HG03064 (cell line): ENCODE data around the gene GOLGA6D.
"Not testable (repeated sequence)": the region's sequence is repeated elsewhere in the genome, so short reads cannot be mapped to it uniquely, and the experiment has no call there.

Experiments
- ATAC-seq: cut with Tn5 transposase; IDR thresholded peaks from one replicate; pipeline ENCODE4 v1.9.1; 2021; ENCODE audit warnings: low read depth; ENCODE audit not compliant: unreplicated experiment

The GOLGA6D gene

GRCh38 chr15:75278497-75278896 lies 4.1 kb upstream of the GOLGA6D start:
- not testable (repeated sequence) for ATAC-seq

- ATAC-seq = not testable (repeated sequence)
These were observed 1.5 kb downstream of the GOLGA6D start for GRCh38 chr15:75284152-75284551.

GRCh38 chr15:75293660-75294059 lies 11.0 kb downstream of the GOLGA6D start:
- ATAC-seq = not testable (repeated sequence)

- not testable (repeated sequence) for ATAC-seq
These were observed 16.1 kb downstream of the GOLGA6D start for GRCh38 chr15:75298541-75299310.

- not testable (repeated sequence) for ATAC-seq
These were observed 16.7 kb downstream of the GOLGA6D start for GRCh38 chr15:75299311-75299688.

- ATAC-seq = not testable (repeated sequence)
These were observed 17.4 kb downstream of the GOLGA6D start for GRCh38 chr15:75300026-75300425.

- ATAC-seq = no peak
These were observed 19.7 kb downstream of the GOLGA6D start for GRCh38 chr15:75302318-75302717.

GRCh38 chr15:75302753-75303152 lies 20.1 kb downstream of the GOLGA6D start:
- not testable (repeated sequence) for ATAC-seq

GRCh38 chr15:75306188-75306587 lies 23.6 kb downstream of the GOLGA6D start:
- ATAC-seq = no peak

GRCh38 chr15:75307778-75308390 lies 25.2 kb downstream of the GOLGA6D start:
- no peak for ATAC-seq

- no peak for ATAC-seq
These were observed 27.1 kb downstream of the GOLGA6D start for GRCh38 chr15:75309711-75310110.

- not testable (repeated sequence) for ATAC-seq
These were observed 29.9 kb downstream of the GOLGA6D start for GRCh38 chr15:75312548-75312947.

GRCh38 chr15:75313116-75313845 lies 30.6 kb downstream of the GOLGA6D start:
- no peak for ATAC-seq

- no peak for ATAC-seq
These were observed 32.1 kb downstream of the GOLGA6D start for GRCh38 chr15:75314552-75315290.

GRCh38 chr15:75319231-75319897 lies 36.7 kb downstream of the GOLGA6D start:
- ATAC-seq = not testable (repeated sequence)

GRCh38 chr15:75321711-75322110 lies 39.1 kb downstream of the GOLGA6D start:
- no peak for ATAC-seq

- no peak for ATAC-seq
These were observed 43.3 kb downstream of the GOLGA6D start for GRCh38 chr15:75325922-75326321.

- ATAC-seq = no peak
These were observed 44.4 kb downstream of the GOLGA6D start for GRCh38 chr15:75327005-75327404.

GRCh38 chr15:75327491-75327890 lies 44.9 kb downstream of the GOLGA6D start:
- no peak for ATAC-seq
